Cerebellar nuclear complex (tissue), 1 donor: ENCODE results near the gene CDS1.
"Not testable (repeated sequence)": the region's sequence is repeated elsewhere in the genome, so short reads cannot be mapped to it uniquely, and the experiment has no call there.

Source experiments
- DNase-seq, 2 experiments: peaks; one replicate each; lab custom pipeline; 2025; lab: John Stamatoyannopoulos, UW

The CDS1 gene

GRCh38 chr4:84673475-84674240 is 90.7 kb downstream of the CDS1 start:
- no peak for DNase-seq

GRCh38 chr4:84677093-84677492 is 94.2 kb downstream of the CDS1 start:
- DNase-seq, result no peak

GRCh38 chr4:84677995-84678394 is 95.1 kb downstream of the CDS1 start:
- DNase-seq, result no peak

- DNase-seq, result no peak
Measured at GRCh38 chr4:84678976-84679744, 96.2 kb downstream of the CDS1 start.

- DNase-seq, result no peak
Measured at GRCh38 chr4:84680956-84681355, 98.0 kb downstream of the CDS1 start.

GRCh38 chr4:84681486-84682274 is 98.8 kb downstream of the CDS1 start:
- DNase-seq, result no peak

- DNase-seq, result not testable (repeated sequence)
Measured at GRCh38 chr4:84682661-84683060, 99.7 kb downstream of the CDS1 start.

GRCh38 chr4:84683064-84683850 is 100.3 kb downstream of the CDS1 start:
- no peak for DNase-seq

- no peak for DNase-seq
Measured at GRCh38 chr4:84684361-84684760, 101.4 kb downstream of the CDS1 start.

- no peak for DNase-seq
Measured at GRCh38 chr4:84685105-84685504, 102.2 kb downstream of the CDS1 start.

- no peak for DNase-seq
Measured at GRCh38 chr4:84688605-84689004, 105.7 kb downstream of the CDS1 start.

- no peak for DNase-seq
Measured at GRCh38 chr4:84689197-84689596, 106.3 kb downstream of the CDS1 start.

GRCh38 chr4:84690481-84690880 is 107.6 kb downstream of the CDS1 start:
- DNase-seq, result no peak

GRCh38 chr4:84691170-84691691 is 108.3 kb downstream of the CDS1 start:
- no peak for DNase-seq

- DNase-seq, result no peak
Measured at GRCh38 chr4:84691800-84692199, 108.9 kb downstream of the CDS1 start.

- no peak for DNase-seq
Measured at GRCh38 chr4:84697159-84697558, 114.2 kb downstream of the CDS1 start.

- no peak for DNase-seq
Measured at GRCh38 chr4:84697615-84698201, 114.8 kb downstream of the CDS1 start.

- DNase-seq, result no peak
Measured at GRCh38 chr4:84699001-84699671, 116.2 kb downstream of the CDS1 start.
